Gastroesophageal sphincter (tissue), 4 donors: ENCODE data around the gene PACS1. TPM values are rescaled to one million over a fixed set of nuclear protein-coding genes. Genes with fewer than 3 reads are reported as not detected.

Experiments
- ATAC-seq: fragments of 150-250 bp; one replicate; pipeline ENCODE4 v1.9.1; 2016; ENCODE audit warnings: mild to moderate bottlenecking, moderate library complexity
- H3K27ac ChIP-seq, 4 donors: fragments of 200-600 bp; sonication (generic) in 3 of 4; 1 replicate in 3 of 4; 2 replicates in 1 of 4; pipeline ENCODE4 v1.5.1; 2016 to 2019
- H3K27me3 ChIP-seq: fragments of 200-600 bp; sonication (generic); one replicate; pipeline ENCODE4 v1.5.1; 2019
- H3K36me3 ChIP-seq, 2 donors: fragments of 200-600 bp; sonication (generic); one replicate each; pipeline ENCODE4 v1.5.1; 2019; ENCODE audit warnings: control low read depth in 1 of 2
- H3K4me1 ChIP-seq, 3 donors: fragments of 200-600 bp; sonication (generic); 1 replicate in 2 of 3; 2 replicates in 1 of 3; pipeline ENCODE4 v1.5.1; 2016 to 2019; ENCODE audit warnings: control low read depth in 2 of 3
- H3K4me3 ChIP-seq, 2 donors: fragments of 200-600 bp; sonication (generic); one replicate each; pipeline ENCODE4 v1.5.1; 2019; ENCODE audit warnings: mild to moderate bottlenecking in 1 of 2, moderate library complexity in 1 of 2
- H3K9me3 ChIP-seq, 3 donors: fragments of 200-600 bp; sonication (generic); one replicate each; pipeline ENCODE4 v1.5.1; 2017 to 2019; ENCODE audit warnings: control low read depth in 2 of 3
- EP300 ChIP-seq: sonication (generic); formaldehyde crosslinking; IDR thresholded peaks from one replicate; pipeline ENCODE4 v1.6.1; 2017; ENCODE audit warnings: antibody characterized with exemption, mild to moderate bottlenecking
- POLR2A ChIP-seq, 2 donors: fragments of 450-650 bp; IDR thresholded peaks; one replicate each; pipeline ENCODE4 v1.6.1; 2017; ENCODE audit warnings: antibody characterized with exemption in 2 of 2, mild to moderate bottlenecking in 2 of 2, moderate library complexity in 1 of 2
- POLR2AphosphoS5 ChIP-seq: sonication (generic); formaldehyde crosslinking; IDR thresholded peaks from one replicate; pipeline ENCODE4 v1.6.1; 2017; ENCODE audit warnings: antibody characterized with exemption
- WGBS, 2 donors: methylation state at CpG; one replicate each; pipeline ENCODE4 v1.1.5; 2018; ENCODE audit warnings: low coverage in 1 of 2; 5-methylcytosine and 5-hydroxymethylcytosine counted together
- total RNA-seq, 4 donors: library from RNA; depleted of rRNA; stranded (reverse); fragments of >200 nt; gene quantifications; one replicate each; pipeline ENCODE4 v1.1.0, GENCODE V29; 2016
- TF ChIP-seq, protein P1 (sequence below), 4 experiments: fragments of 200-600 bp in 2 of 4; fragments of 450-650 bp in 2 of 4; sonication (generic) in 1 of 4; IDR thresholded peaks; one replicate each; pipeline ENCODE4 v1.5.1; 2017 to 2019; ENCODE audit warnings: antibody characterized with exemption in 4 of 4, mild to moderate bottlenecking in 2 of 4, moderate library complexity in 2 of 4

The PACS1 gene
- total RNA-seq, 4 donors from 2014 or later: 32.7 to 81.8 (median 38.2) TPM

DNA sequence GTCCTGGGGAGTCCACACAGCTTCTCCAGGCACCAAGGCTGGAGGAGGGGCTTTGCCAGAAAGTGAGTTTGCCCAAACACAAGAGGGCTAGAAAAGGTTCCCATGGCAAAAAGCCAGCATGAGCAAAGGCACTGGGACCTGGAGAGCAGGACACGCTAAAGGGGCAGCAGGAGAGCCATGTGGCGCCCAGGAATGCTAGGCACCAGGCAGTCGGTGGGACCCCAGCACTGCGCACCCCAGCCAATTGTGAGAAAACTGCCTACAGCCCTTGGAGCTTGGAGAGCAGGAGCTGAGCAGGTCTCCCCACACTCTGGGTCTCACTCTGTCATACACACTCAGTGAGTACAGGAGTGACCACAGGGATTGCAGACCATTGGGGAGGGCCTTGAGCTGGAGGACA, 193.2 kb downstream of the PACS1 start:
- Histone ChIP-seq H3K4me1 (peaks cover 0 to 39% (median 15%) of the 10 kb centered on the region in 3 donors), H3K4me3 (no peak overlapping the region), H3K27ac (no peak overlapping the region), H3K36me3 (peaks cover 0 to 74% of the 10 kb centered on the region in 2 donors), H3K9me3 (no peaks in the 10 kb centered on the region), H3K27me3 (no peaks in the 10 kb centered on the region)
- TF ChIP-seq, protein P1, sequence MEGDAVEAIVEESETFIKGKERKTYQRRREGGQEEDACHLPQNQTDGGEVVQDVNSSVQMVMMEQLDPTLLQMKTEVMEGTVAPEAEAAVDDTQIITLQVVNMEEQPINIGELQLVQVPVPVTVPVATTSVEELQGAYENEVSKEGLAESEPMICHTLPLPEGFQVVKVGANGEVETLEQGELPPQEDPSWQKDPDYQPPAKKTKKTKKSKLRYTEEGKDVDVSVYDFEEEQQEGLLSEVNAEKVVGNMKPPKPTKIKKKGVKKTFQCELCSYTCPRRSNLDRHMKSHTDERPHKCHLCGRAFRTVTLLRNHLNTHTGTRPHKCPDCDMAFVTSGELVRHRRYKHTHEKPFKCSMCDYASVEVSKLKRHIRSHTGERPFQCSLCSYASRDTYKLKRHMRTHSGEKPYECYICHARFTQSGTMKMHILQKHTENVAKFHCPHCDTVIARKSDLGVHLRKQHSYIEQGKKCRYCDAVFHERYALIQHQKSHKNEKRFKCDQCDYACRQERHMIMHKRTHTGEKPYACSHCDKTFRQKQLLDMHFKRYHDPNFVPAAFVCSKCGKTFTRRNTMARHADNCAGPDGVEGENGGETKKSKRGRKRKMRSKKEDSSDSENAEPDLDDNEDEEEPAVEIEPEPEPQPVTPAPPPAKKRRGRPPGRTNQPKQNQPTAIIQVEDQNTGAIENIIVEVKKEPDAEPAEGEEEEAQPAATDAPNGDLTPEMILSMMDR (IDR thresholded peaks at IDR 0.05): no peak
- TF ChIP-seq EP300 (no peak), POLR2A (IDR thresholded peaks at IDR 0.05) (no peak), POLR2AphosphoS5 (no peak)
- 100% methylated on average over 1 of the region's 4 CpGs; no CpG with 5 or more reads in 1 of the 2 donors for WGBS, 2 donors
- ATAC-seq: no peak

DNA sequence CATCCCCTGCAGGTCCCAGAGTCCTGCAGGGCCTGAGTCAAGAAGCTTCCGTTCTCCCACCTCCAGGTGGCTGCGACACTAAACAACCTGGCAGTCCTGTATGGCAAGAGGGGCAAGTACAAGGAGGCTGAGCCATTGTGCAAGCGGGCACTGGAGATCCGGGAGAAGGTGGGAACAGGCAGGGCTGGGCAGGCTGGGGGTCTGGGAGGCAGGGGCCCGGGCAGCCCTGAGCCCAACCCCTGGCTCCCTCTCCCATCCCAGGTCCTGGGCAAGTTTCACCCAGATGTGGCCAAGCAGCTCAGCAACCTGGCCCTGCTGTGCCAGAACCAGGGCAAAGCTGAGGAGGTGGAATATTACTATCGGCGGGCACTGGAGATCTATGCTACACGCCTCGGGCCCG, 193.7 kb downstream of the PACS1 start:
- peaks cover 0 to 74% of the 10 kb centered on the region in 2 donors for H3K36me3 ChIP-seq
- H3K9me3 ChIP-seq: no peaks in the 10 kb centered on the region
- WGBS, 2 donors: 92 to 100% methylated on average over 1 to 6 of the region's 10 CpGs
- TF ChIP-seq, protein P1 (IDR thresholded peaks at IDR 0.05): no peak
- TF ChIP-seq POLR2A (IDR thresholded peaks at IDR 0.05): no peak
- H3K4me1 ChIP-seq: peaks cover 0 to 33% (median 10%) of the 10 kb centered on the region in 3 donors
- H3K4me3 ChIP-seq: no peak overlapping the region
- H3K27me3 ChIP-seq: no peaks in the 10 kb centered on the region
- no peak for ATAC-seq
- no peak overlapping the region for H3K27ac ChIP-seq

DNA sequence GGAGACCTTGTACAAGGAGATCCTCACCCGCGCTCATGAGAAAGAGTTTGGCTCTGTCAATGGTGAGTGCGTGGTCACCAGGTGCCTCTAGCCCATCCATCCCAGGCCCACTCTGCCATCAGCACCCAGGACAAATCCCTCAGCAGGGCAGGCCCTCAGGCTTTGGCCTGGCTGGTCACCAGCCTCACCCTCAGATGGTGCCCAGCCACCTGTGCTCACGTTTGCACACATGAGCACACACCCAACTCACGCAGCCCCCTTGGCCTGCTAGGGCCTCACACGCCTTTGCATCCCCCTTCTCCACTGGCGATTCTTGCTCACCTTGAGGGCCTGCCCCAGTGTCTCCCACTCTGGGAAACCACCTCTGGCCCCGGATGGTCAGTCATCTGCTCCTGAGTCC, 194.3 kb downstream of the PACS1 start:
- TF ChIP-seq POLR2AphosphoS5: no peak
- TF ChIP-seq EP300: no peak
- TF ChIP-seq, protein P1 (IDR thresholded peaks at IDR 0.05): no peak
- no peak for TF ChIP-seq POLR2A (IDR thresholded peaks at IDR 0.05)
- Histone ChIP-seq H3K4me3 (no peak overlapping the region), H3K36me3 (peaks cover 0 to 69% of the 10 kb centered on the region in 2 donors), H3K9me3 (no peaks in the 10 kb centered on the region), H3K27me3 (no peaks in the 10 kb centered on the region), H3K4me1 (peaks cover 0 to 32% (median 12%) of the 10 kb centered on the region in 3 donors), H3K27ac (peak overlapping the region in 2 of 4 donors; percentile 24 to 99)
- 92 to 100% methylated on average over 3 to 5 of the region's 8 CpGs for WGBS, 2 donors
- no peak for ATAC-seq

DNA sequence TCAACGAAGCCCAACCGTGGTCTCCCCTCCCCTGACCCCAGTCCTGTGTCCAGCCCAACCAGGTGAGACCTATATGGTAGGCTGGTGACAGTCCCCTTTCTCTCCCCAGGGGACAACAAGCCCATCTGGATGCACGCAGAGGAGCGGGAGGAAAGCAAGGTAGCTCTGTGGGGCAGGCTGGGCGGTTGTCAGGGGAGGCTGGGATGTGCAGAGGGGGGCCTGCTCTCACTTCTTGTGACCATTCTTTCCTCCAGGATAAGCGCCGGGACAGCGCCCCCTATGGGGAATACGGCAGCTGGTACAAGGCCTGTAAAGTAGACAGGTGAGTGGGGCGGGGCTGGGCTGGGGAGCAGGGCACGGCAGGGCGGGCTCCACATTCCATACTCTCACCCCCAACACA, 194.8 kb downstream of the PACS1 start:
- H3K36me3 ChIP-seq: peaks cover 0 to 63% of the 10 kb centered on the region in 2 donors
- H3K4me1 ChIP-seq: peaks cover 0 to 33% (median 17%) of the 10 kb centered on the region in 3 donors
- no peaks in the 10 kb centered on the region for H3K9me3 ChIP-seq
- peak overlapping the region in 3 of 4 donors; percentile 24 to 99 (median 91) for H3K27ac ChIP-seq
- H3K27me3 ChIP-seq: no peaks in the 10 kb centered on the region
- no peak for ATAC-seq
- TF ChIP-seq POLR2A (IDR thresholded peaks at IDR 0.05) (no peak), POLR2AphosphoS5 (no peak)
- TF ChIP-seq, protein P1 (IDR thresholded peaks at IDR 0.05): peak in 1 of 4 experiments; percentile 19
- no peak overlapping the region for H3K4me3 ChIP-seq
- WGBS, 2 donors: 100% methylated on average over 1 of the region's 12 CpGs; no CpG with 5 or more reads in 1 of the 2 donors
